Stimulated activated CD8-positive, alpha-beta memory T cell treated with anti-CD3 and anti-CD28 coated beads, Interleukin-15, amount 100 ng/mL, for 24 hours (primary cell): Measurements from ENCODE around the gene SHROOM1.

Source experiments
- DNase-seq: peaks from one replicate; pipeline ENCODE4 v3.0.0-alpha.2; 2020; ENCODE audit warnings: low read depth

Gene SHROOM1

GRCh38 chr5:132777209-132778069, 53.0 kb downstream of the SHROOM1 start, which contains the start of gene SEPTIN8:
TSS of gene SEPTIN8 (minus strand) at chr5:132777239. CDS start at chr5:132777137, 102 bp downstream.
- DNase-seq: peak; percentile 22

GRCh38 chr5:132776938-132777208, 53.6 kb downstream of the SHROOM1 start:
- no peak for DNase-seq

DNA sequence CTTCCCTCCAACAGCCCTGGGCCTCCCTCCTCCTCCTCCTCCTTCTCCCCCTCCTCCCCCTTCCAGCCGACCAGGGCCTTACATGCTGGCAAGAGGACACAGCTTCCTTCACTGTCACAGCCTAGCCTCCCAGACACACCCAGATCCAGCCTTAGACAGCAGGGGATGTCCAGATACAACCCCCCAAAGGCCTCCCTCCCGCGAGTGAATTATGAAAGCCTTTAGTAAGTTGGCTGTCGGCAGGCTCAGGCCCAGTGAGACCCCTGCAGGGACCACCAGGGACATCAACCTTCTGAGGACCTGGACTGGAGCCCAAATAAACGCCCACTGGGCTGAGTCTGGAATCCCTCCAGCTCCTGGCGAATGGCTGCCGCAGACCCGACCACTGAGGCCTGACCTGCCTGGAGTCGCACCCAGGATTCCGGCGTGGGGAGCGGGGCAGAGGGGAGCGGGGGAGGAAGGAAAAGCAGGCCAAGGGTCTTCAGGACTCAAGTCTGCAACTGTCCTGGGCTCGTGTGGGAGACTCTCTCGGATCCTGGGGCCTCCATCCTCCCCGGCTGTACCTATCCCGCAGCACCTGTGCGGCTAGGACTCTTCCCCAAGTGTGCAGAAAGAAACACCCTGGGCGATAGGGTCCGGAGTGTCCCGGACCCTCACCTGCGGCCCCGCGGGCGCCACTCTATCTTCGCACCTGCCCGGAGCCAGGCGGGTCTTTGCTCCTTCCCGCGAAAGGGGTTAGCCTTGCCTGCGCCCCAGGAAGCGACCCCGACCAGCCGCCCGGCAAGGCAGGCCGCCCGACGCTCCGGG, 54.1 kb downstream of the SHROOM1 start:
- no peak for DNase-seq

GRCh38 chr5:132775476-132775961, 54.9 kb downstream of the SHROOM1 start:
- DNase-seq: no peak

DNA sequence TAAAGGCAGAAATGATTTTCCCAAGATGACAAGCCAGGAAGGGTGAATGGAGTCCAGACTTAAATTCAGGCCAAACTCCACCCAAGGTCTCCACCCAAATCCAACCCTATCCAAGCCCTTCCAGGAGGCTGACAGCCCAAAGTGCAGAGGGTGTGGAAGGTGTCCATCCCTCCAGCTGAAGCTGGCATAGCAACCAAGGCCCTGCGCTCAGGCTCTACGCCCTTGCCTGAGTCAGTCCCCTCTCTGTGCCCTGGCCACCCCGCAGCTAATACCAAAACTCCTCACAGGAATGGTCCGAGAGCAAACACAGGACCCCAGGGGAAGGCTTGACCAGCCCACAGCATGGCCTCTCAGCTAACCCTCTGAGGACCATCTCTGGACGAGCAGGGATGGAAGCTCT, 55.6 kb downstream of the SHROOM1 start:
- DNase-seq: no peak

DNA sequence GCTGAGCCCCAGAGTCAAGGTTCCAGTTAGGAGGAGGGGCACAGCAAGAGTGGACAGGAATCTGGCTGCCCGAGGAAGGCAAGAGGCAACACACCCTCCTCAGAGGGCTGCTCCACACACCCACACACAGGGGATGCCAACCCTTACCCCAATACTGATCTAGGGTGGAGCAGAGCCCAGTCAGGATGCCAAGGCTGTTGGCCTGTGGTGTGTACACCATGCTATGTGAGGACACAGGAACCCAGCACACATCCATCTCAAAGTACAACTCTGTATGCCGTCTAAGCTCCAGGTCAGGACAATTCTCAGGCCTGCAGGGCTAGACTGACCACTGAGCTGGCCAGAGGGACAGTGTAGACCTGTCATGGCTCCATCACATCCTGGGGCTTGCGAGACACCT, 56.0 kb downstream of the SHROOM1 start:
- no peak for DNase-seq

DNA sequence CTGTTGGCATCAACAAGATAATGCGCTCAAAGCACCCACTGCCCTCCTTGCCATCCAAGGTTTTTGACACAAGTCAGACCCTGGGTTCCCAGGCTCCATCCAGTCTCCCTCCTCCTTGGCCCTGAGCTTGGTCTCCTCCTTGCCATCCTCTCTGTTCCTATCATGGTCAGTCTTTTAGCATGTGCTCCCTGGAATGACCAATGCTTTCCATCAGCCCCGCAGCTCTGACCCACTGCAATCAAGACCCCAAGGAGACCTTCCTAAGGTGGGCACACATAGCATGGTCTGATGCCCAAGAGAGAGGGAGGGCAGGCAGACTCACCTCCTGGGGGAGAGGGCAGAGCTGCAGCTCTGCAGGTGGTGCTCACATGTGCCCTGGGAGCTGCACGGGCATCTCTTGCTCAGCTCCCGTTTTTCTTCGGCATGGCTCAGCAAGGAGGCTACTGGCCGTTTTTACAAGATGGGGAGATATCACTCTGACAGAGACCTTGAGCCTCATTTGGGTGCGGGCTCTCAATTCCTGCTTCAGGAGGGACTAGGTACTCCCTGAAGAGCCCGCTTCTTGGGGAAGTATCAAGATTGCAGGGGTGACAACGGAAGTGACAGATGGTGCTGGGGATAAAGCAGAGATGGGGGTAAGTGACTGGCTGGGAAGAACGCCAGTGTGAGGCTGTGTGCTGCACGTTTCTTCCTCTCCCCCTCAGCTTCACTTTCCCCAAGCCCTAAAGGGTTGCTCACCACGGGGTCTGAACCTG, 56.7 kb downstream of the SHROOM1 start:
- no peak for DNase-seq

- no peak for DNase-seq
These were observed 57.3 kb downstream of the SHROOM1 start for GRCh38 chr5:132773114-132773513.

DNA sequence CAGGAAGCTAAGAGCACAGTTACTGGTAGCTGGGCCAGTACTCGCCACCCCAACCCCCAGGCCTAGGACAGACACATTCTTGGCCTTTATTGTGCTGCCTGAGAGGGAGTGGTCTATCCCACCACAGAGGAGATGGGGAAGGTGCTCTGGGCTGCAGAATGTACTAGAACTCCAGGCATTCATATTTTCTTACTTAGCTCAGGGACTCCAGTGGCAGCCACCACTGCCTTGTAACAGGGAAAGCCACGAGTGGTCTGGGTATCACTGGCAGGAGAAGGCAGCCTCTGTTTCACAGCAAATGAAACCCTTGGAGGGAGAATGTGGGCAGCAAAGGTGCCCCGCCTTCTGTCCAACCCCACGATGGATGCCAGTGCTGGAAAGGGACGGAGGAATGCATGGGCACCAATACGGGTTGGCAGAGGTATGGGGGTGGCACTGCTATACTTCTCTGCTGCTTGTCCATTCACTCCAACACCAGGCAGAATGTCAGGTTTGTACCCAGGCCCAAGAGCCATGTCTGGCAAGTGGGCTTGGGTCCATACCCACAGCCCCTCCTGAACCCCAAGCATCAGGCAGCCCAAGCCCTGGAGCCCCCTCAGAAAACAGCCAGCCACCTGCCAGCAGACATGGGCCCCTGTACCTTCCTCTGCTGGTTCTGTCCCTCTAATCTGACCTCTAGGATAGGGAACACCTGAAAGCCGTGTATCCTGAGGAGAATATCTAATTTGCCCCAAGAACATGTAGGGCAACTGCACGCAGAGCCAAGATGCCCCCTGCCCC, 58.0 kb downstream of the SHROOM1 start:
- no peak for DNase-seq
